Measurements from ENCODE around the gene TREML4. TPM values are rescaled to one million over a fixed set of nuclear protein-coding genes. Genes with fewer than 3 reads are reported as not detected.
"Not testable (repeated sequence)": the region's sequence is repeated elsewhere in the genome, so short reads cannot be mapped to it uniquely, and the experiment has no call there.

The TREML4 gene
- not detected for polyA plus RNA-seq (2013, experiment 1 of 2)
- not detected for polyA plus RNA-seq (2013, experiment 2 of 2)

GRCh38 chr6:41228096-41228495 is at the start of gene TREML4:
Gene TREML4 (plus strand): TSS chr6:41228349. CDS start chr6:41228428, 79 bp downstream.
- no peaks in the 10 kb centered on the region for H3K9me3 ChIP-seq (ENCODE audit: control insufficient read depth, low read length)
- no peak within 1 kb of the TSS for H3K4me3 ChIP-seq (ENCODE audit: extremely low read depth, insufficient read depth, low read length, poor library complexity, severe bottlenecking)
- no peaks in the 10 kb centered on the region for H3K36me3 ChIP-seq (ENCODE audit: control insufficient read depth, insufficient read depth, low read length)
- WGBS, 2 experiments (ENCODE audit: insufficient coverage in 2 of 2): 76 to 87% methylated on average over 2 to 3 of the region's 5 CpGs
- H3K27ac ChIP-seq (ENCODE audit: low read depth, low read length, severe bottlenecking): no peak within 1 kb of the TSS
- H3K4me1 ChIP-seq (ENCODE audit: control insufficient read depth, insufficient read depth, low read length, poor library complexity, severe bottlenecking): no peaks in the 10 kb centered on the region

GRCh38 chr6:41179163-41179562 is 49.0 kb upstream of the TREML4 start:
- no peaks in the 10 kb centered on the region for H3K9me3 ChIP-seq (ENCODE audit: control insufficient read depth, low read length)
- H3K36me3 ChIP-seq (ENCODE audit: control insufficient read depth, insufficient read depth, low read length): no peaks in the 10 kb centered on the region
- 83 to 90% methylated on average over 2 of the region's 4 CpGs for WGBS, 2 experiments (ENCODE audit: insufficient coverage in 2 of 2)
- H3K27ac ChIP-seq (ENCODE audit: low read depth, low read length, severe bottlenecking): no peak overlapping the region
- no peak overlapping the region for H3K4me3 ChIP-seq (ENCODE audit: extremely low read depth, insufficient read depth, low read length, poor library complexity, severe bottlenecking)
- no peaks in the 10 kb centered on the region for H3K4me1 ChIP-seq (ENCODE audit: control insufficient read depth, insufficient read depth, low read length, poor library complexity, severe bottlenecking)

- Histone ChIP-seq H3K27ac (ENCODE audit: low read depth, low read length, severe bottlenecking) (no peak overlapping the region), H3K4me3 (ENCODE audit: extremely low read depth, insufficient read depth, low read length, poor library complexity, severe bottlenecking) (no peak overlapping the region), H3K36me3 (ENCODE audit: control insufficient read depth, insufficient read depth, low read length) (no peaks in the 10 kb centered on the region), H3K9me3 (ENCODE audit: control insufficient read depth, low read length) (no peaks in the 10 kb centered on the region), H3K4me1 (ENCODE audit: control insufficient read depth, insufficient read depth, low read length, poor library complexity, severe bottlenecking) (no peaks in the 10 kb centered on the region)
- WGBS, 2 experiments (ENCODE audit: insufficient coverage in 2 of 2): 67% methylated on average over 1 of the region's 1 CpG; no CpG with 5 or more reads in 1 of the 2 experiments
Measured at GRCh38 chr6:41181566-41181965, 46.6 kb upstream of the TREML4 start.

GRCh38 chr6:41182069-41183034 is 45.8 kb upstream of the TREML4 start:
- H3K4me3 ChIP-seq (ENCODE audit: extremely low read depth, insufficient read depth, low read length, poor library complexity, severe bottlenecking): no peak overlapping the region
- H3K36me3 ChIP-seq (ENCODE audit: control insufficient read depth, insufficient read depth, low read length): no peaks in the 10 kb centered on the region
- H3K4me1 ChIP-seq (ENCODE audit: control insufficient read depth, insufficient read depth, low read length, poor library complexity, severe bottlenecking): no peaks in the 10 kb centered on the region
- H3K27ac ChIP-seq (ENCODE audit: low read depth, low read length, severe bottlenecking): no peak overlapping the region
- no peaks in the 10 kb centered on the region for H3K9me3 ChIP-seq (ENCODE audit: control insufficient read depth, low read length)
- 84 to 92% methylated on average over 4 of the region's 4 CpGs for WGBS, 2 experiments (ENCODE audit: insufficient coverage in 2 of 2)

GRCh38 chr6:41184761-41185160 is 43.4 kb upstream of the TREML4 start:
- no peaks in the 10 kb centered on the region for H3K4me1 ChIP-seq (ENCODE audit: control insufficient read depth, insufficient read depth, low read length, poor library complexity, severe bottlenecking)
- H3K4me3 ChIP-seq (ENCODE audit: extremely low read depth, insufficient read depth, low read length, poor library complexity, severe bottlenecking): no peak overlapping the region
- H3K27ac ChIP-seq (ENCODE audit: low read depth, low read length, severe bottlenecking): no peak overlapping the region
- H3K9me3 ChIP-seq (ENCODE audit: control insufficient read depth, low read length): peaks cover 4% of the 10 kb centered on the region
- WGBS, 2 experiments (ENCODE audit: insufficient coverage in 2 of 2): 91 to 95% methylated on average over 7 of the region's 7 CpGs
- H3K36me3 ChIP-seq (ENCODE audit: control insufficient read depth, insufficient read depth, low read length): no peaks in the 10 kb centered on the region

- H3K4me3 ChIP-seq (ENCODE audit: extremely low read depth, insufficient read depth, low read length, poor library complexity, severe bottlenecking): no peak overlapping the region
- no peaks in the 10 kb centered on the region for H3K36me3 ChIP-seq (ENCODE audit: control insufficient read depth, insufficient read depth, low read length)
- peaks cover 12% of the 10 kb centered on the region for H3K9me3 ChIP-seq (ENCODE audit: control insufficient read depth, low read length)
- no peak overlapping the region for H3K27ac ChIP-seq (ENCODE audit: low read depth, low read length, severe bottlenecking)
- 80 to 92% methylated on average over 1 to 8 of the region's 10 CpGs for WGBS, 2 experiments (ENCODE audit: insufficient coverage in 2 of 2)
- H3K4me1 ChIP-seq (ENCODE audit: control insufficient read depth, insufficient read depth, low read length, poor library complexity, severe bottlenecking): no peaks in the 10 kb centered on the region
Measured at GRCh38 chr6:41186031-41186562, 42.1 kb upstream of the TREML4 start.

- 88 to 94% methylated on average over 6 to 8 of the region's 8 CpGs for WGBS, 2 experiments (ENCODE audit: insufficient coverage in 2 of 2)
- Histone ChIP-seq H3K36me3 (ENCODE audit: control insufficient read depth, insufficient read depth, low read length) (no peaks in the 10 kb centered on the region), H3K27ac (ENCODE audit: low read depth, low read length, severe bottlenecking) (no peak overlapping the region), H3K4me1 (ENCODE audit: control insufficient read depth, insufficient read depth, low read length, poor library complexity, severe bottlenecking) (no peaks in the 10 kb centered on the region), H3K9me3 (ENCODE audit: control insufficient read depth, low read length) (peaks cover 12% of the 10 kb centered on the region), H3K4me3 (ENCODE audit: extremely low read depth, insufficient read depth, low read length, poor library complexity, severe bottlenecking) (no peak overlapping the region)
Measured at GRCh38 chr6:41187924-41188886, 39.9 kb upstream of the TREML4 start.

GRCh38 chr6:41189046-41189445 is 39.1 kb upstream of the TREML4 start:
- not testable (repeated sequence) for H3K36me3 ChIP-seq (ENCODE audit: control insufficient read depth, insufficient read depth, low read length); H3K27ac ChIP-seq (ENCODE audit: low read depth, low read length, severe bottlenecking); H3K4me3 ChIP-seq (ENCODE audit: extremely low read depth, insufficient read depth, low read length, poor library complexity, severe bottlenecking); H3K4me1 ChIP-seq (ENCODE audit: control insufficient read depth, insufficient read depth, low read length, poor library complexity, severe bottlenecking)
- H3K9me3 ChIP-seq (ENCODE audit: control insufficient read depth, low read length): peaks cover 12% of the 10 kb centered on the region

- 94 to 100% methylated on average over 1 to 2 of the region's 2 CpGs for WGBS, 2 experiments (ENCODE audit: insufficient coverage in 2 of 2)
- Histone ChIP-seq H3K4me1 (ENCODE audit: control insufficient read depth, insufficient read depth, low read length, poor library complexity, severe bottlenecking) (no peaks in the 10 kb centered on the region), H3K27ac (ENCODE audit: low read depth, low read length, severe bottlenecking) (no peak overlapping the region), H3K4me3 (ENCODE audit: extremely low read depth, insufficient read depth, low read length, poor library complexity, severe bottlenecking) (no peak overlapping the region), H3K9me3 (ENCODE audit: control insufficient read depth, low read length) (peaks cover 12% of the 10 kb centered on the region), H3K36me3 (ENCODE audit: control insufficient read depth, insufficient read depth, low read length) (no peaks in the 10 kb centered on the region)
Measured at GRCh38 chr6:41189967-41190366, 38.2 kb upstream of the TREML4 start.

GRCh38 chr6:41190791-41191190 is 37.4 kb upstream of the TREML4 start:
- H3K9me3 ChIP-seq (ENCODE audit: control insufficient read depth, low read length): peaks cover 12% of the 10 kb centered on the region
- H3K36me3 ChIP-seq (ENCODE audit: control insufficient read depth, insufficient read depth, low read length): no peaks in the 10 kb centered on the region
- no peak overlapping the region for H3K4me3 ChIP-seq (ENCODE audit: extremely low read depth, insufficient read depth, low read length, poor library complexity, severe bottlenecking)
- H3K27ac ChIP-seq (ENCODE audit: low read depth, low read length, severe bottlenecking): no peak overlapping the region
- WGBS, 2 experiments (ENCODE audit: insufficient coverage in 2 of 2): 80 to 83% methylated on average over 1 to 2 of the region's 3 CpGs
- H3K4me1 ChIP-seq (ENCODE audit: control insufficient read depth, insufficient read depth, low read length, poor library complexity, severe bottlenecking): no peaks in the 10 kb centered on the region
